Stimulated activated CD4-positive, alpha-beta T cell treated with anti-CD3 and anti-CD28 coated beads, Interleukin-2, amount 100 ng/mL, for 4 hours (primary cell): ENCODE data around the gene HACE1.
"Not testable (repeated sequence)": the region's sequence is repeated elsewhere in the genome, so short reads cannot be mapped to it uniquely, and the experiment has no call there.

Experiments
- DNase-seq: peaks from one replicate; pipeline ENCODE4 v3.0.0-alpha.2; 2020; ENCODE audit warnings: low read depth

Gene HACE1, protein sequence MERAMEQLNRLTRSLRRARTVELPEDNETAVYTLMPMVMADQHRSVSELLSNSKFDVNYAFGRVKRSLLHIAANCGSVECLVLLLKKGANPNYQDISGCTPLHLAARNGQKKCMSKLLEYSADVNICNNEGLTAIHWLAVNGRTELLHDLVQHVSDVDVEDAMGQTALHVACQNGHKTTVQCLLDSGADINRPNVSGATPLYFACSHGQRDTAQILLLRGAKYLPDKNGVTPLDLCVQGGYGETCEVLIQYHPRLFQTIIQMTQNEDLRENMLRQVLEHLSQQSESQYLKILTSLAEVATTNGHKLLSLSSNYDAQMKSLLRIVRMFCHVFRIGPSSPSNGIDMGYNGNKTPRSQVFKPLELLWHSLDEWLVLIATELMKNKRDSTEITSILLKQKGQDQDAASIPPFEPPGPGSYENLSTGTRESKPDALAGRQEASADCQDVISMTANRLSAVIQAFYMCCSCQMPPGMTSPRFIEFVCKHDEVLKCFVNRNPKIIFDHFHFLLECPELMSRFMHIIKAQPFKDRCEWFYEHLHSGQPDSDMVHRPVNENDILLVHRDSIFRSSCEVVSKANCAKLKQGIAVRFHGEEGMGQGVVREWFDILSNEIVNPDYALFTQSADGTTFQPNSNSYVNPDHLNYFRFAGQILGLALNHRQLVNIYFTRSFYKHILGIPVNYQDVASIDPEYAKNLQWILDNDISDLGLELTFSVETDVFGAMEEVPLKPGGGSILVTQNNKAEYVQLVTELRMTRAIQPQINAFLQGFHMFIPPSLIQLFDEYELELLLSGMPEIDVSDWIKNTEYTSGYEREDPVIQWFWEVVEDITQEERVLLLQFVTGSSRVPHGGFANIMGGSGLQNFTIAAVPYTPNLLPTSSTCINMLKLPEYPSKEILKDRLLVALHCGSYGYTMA

DNA sequence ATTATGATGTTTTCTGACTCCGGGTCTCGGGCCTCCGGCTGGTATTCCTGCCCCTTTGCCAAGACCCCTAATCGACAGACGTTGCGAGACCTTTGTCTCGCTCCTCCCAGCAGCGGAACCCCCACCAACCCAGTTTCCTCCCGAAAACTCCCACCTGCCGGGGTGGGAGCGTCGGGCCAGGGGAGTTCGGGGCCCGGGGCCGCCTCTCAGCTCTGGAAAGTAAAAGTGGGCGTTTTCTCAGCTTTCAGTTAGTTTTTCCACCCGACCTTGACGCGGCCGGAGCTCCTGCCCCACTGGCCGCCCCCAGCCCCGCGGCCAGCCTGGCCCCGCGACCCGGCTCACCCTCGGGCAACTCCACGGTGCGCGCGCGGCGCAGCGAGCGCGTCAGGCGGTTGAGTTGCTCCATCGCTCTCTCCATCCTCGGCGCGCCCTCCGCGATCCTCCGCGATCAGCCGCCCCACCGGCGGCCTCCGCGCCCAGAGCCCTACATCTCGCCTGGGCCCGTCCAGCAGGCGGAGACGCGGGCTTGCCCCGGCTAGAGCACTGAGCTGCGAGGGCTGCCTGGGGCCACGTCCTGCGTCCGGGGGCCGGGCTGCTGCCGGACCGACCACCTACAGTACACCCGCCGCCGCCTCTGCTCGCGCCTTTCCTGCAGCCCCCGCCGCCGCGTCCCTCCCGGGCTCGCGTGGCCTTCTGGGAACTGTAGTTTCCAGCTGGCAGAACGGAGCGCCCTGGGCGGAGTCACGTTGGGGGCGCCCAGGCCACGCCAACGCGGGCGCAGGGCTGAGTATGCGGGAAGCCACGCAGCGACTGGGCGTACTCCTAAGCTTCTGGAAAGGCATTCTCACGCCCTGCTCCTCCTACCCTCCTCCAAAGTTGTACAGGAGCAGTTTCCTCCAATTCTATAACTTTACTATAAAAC lies at the start of gene HACE1:
HACE1 (minus strand) TSS at position 695 of the 922 bp plus-strand sequence; CDS start at position 418, 277 bp downstream.
- DNase-seq, result peak; percentile 83

DNA sequence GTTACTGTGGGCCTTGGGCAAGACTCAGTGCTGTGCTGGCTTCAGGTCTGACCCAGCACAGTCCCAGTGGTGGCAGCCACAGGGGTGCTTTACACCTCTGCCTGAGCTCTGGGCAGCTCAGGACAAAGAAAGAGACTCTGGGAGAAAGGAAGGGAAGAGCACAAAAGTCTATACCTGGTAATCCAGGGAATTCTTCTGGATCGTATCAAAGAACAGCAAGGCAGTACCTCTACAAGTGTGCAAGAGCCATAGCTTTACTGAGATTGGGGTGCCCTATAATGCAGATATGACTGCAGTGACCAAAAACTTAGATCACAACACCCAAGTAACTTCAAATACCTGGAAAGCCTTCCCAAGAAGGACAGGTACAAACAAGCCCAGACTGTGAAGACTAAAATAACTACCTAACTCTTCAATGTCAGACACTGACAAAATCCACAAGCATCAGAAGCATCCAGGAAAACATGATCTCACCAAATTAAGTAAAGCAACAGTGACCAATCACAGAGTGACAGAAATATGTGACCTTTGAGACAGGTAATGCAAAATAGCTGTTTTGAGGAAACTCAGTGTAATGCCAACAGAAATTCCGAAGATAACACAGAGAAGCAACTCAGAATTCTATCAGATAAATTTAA lies 49.3 kb upstream of the HACE1 start:
- DNase-seq, result no peak

DNA sequence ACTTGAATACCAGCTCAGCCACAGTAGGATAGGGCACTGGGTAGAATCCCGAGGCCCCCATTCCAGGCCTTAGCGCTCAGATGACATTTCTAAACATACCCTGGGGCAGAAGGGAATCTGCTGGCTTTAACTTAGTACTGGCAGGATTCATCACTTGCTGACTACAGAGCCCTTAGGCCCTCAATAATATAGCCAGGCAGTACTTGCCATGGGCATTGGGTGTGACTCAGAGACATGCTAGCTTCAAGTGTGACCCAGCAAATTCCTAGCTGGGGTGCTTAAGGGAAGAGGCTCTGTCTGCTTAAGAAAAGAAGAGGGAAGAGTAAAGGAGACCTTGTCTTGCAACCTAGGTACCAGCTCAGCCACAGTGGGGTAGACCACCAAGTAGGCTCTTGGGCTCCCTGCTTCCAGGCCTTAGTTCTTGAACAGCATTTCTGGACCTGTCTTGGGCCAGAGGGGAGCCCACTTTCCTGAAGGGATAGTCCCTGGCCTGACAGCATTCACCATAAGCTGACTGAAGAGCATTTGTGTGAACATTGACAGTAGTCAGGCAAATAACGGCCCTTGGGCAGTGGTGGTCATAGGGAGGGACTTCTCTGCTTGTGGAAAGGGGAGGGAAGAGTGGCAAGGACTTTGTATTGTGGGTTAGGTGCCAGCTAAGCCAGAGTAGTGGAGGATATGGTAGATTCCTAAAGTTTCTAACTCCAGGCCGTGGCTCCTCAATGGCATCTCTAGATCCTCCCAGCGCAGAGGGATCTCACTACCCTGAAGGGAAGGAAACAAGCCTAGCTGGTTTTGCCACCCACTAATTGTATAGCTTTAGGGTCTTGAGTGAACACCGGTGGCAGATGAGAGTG lies 48.5 kb upstream of the HACE1 start:
- no peak for DNase-seq

- DNase-seq, result not testable (repeated sequence)
These were observed 39.2 kb upstream of the HACE1 start for GRCh38 chr6:104898893-104899292.

GRCh38 chr6:104896914-104897313 lies 37.2 kb upstream of the HACE1 start:
- no peak for DNase-seq

GRCh38 chr6:104888066-104888465 lies 28.3 kb upstream of the HACE1 start:
- DNase-seq, result no peak

DNA sequence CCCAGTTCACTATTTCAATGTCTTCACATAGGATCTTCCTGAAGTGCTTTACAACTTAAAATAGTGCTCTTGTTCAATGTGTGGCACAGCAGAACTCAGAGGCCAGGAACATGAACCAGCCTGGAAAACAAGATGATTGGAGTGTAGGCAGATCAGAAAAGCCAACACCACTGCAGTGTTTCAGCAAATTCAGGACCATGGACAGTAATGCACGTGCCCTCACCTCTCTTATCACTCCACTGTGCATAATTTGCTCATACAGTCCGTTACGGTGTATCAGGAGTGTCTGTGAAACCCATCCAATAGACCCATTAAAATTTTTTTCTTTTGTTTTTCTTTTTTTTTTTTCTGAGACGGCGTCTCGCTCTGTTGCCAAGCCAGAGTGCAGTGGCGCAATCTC lies 27.6 kb upstream of the HACE1 start:
- no peak for DNase-seq

GRCh38 chr6:104885518-104886043 lies 25.9 kb upstream of the HACE1 start:
- DNase-seq, result no peak

DNA sequence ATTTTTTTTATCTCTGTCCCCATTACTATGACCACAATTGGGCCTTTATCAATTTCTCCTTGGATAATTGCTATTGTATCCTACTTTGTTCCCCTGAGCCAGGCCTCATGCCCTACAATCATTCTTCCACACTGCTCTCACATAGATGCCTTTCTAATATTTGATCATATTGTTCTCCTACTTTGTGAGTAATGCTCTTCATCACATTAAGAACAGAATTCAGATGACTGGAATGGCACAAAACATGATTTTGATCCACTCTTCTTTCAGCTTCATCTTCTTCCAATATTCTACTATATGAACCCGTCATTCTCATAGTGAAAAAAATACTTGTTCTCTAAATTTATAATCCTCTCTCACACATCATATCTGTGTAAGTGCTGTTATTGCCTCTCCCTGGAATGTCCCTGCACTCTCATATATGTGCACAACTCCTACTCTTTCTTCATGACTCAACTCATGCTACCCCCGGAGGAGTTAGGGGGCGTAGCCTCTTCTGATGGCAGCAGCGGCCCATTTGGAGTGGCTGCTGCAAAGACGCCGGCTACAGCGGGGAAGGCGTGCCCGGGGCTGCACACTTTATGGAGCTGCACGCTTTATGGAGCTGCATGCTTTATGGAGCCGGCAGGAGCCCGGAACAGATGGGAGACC lies 25.3 kb upstream of the HACE1 start:
- no peak for DNase-seq

DNA sequence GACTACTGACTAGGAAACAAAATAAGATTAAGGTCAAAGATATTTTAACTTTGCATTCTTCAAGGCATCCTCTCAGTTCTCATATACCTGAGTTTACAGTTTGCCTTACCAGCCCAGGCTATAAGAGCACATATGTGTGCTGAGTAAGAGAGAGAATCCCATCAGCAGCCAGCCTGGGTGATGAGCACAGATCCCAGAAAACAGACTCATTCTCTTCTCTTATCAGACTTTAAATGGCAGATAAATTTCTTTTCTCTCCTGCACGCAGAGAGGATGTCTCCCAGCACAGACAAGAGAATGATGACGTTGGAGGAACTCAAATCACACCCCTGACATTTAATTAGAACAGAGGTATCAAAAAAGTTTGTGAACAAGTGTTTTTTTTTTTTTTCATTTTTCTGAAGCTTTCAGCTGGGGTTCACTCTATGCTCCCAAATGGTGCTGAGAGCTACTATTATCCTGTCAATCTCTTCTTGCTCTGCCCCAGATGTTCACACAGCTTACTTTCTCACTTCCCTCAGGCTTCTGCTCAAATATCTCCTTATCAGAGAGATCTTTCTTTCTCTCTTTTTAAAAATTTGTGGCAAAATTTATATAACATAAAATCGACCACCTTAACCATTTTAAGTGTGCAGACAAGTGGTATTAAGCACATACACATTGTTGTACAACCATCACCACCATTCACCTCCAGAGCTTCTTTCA lies 22.4 kb upstream of the HACE1 start:
- DNase-seq, result no peak

DNA sequence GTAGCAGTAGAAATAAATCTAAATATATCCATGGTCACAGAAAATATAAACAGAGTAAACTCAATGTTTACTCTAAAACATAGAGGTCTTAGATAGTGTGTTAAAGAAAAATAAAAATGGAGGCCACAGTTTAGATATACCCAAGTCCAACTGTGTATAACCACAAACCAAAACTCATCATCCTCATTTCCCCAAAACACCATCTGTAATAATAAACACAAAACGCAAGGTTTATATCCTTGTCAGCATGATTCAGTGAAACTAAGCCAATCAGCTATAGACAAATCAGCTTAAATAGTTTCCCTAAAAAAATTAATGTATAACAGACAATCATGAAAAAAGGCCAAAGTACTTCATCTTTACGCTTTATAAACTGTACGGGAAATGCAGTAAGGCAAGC lies 2.7 kb upstream of the HACE1 start:
- no peak for DNase-seq

- no peak for DNase-seq
These were observed 502 bp upstream of the HACE1 start for GRCh38 chr6:104860221-104860620.

GRCh38 chr6:104858642-104859041 lies 1.1 kb downstream of the HACE1 start:
- no peak for DNase-seq

- DNase-seq, result no peak
These were observed 4.2 kb downstream of the HACE1 start for GRCh38 chr6:104855507-104855906.

GRCh38 chr6:104847721-104848120 lies 12.0 kb downstream of the HACE1 start:
- not testable (repeated sequence) for DNase-seq

- no peak for DNase-seq
These were observed 16.5 kb downstream of the HACE1 start for GRCh38 chr6:104843229-104843628.

GRCh38 chr6:104837158-104837557 lies 22.6 kb downstream of the HACE1 start:
- DNase-seq, result no peak

GRCh38 chr6:104836479-104837020 lies 23.2 kb downstream of the HACE1 start:
- not testable (repeated sequence) for DNase-seq

GRCh38 chr6:104835782-104836181 lies 23.9 kb downstream of the HACE1 start:
- no peak for DNase-seq
